Heart right ventricle (tissue), 16 donors: Measurements from ENCODE around the gene ODAD4. TPM values are rescaled to one million over a fixed set of nuclear protein-coding genes. Genes with fewer than 3 reads are reported as not detected.

Experiments used
- ATAC-seq, 8 donors: fragments of 200-7000 bp; cut with Tn5 transposase; one replicate each; pipeline ENCODE4 v1.9.1; 2020; ENCODE audit warnings: mild to moderate bottlenecking in 8 of 8, moderate library complexity in 8 of 8, moderate number of reproducible peaks in 1 of 8
- DNase-seq, 2 donors: peaks; one replicate each; pipeline ENCODE4 v3.0.0-alpha.2; 2020
- H3K27ac ChIP-seq, 10 donors: fragments of 200-600 bp; sonication (generic) in 2 of 10; one replicate each; pipeline versions ENCODE4 v1.5.0 to v1.8.0; 2020 to 2022; ENCODE audit warnings: mild to moderate bottlenecking in 3 of 10
- H3K27me3 ChIP-seq, 7 donors: fragments of 200-600 bp; one replicate each; pipeline ENCODE4 v1.8.0; 2021 to 2022; ENCODE audit warnings: mild to moderate bottlenecking in 2 of 7
- H3K36me3 ChIP-seq, 9 donors: fragments of 200-600 bp; sonication (generic) in 1 of 9; one replicate each; pipeline versions ENCODE4 v1.5.0 to v1.8.0; 2020 to 2022; ENCODE audit warnings: mild to moderate bottlenecking in 2 of 9
- H3K4me1 ChIP-seq, 9 donors: fragments of 200-600 bp; sonication (generic) in 1 of 9; one replicate each; pipeline versions ENCODE4 v1.5.0 to v1.8.0; 2020 to 2022; ENCODE audit warnings: mild to moderate bottlenecking in 4 of 9
- H3K4me3 ChIP-seq, 10 donors: fragments of 200-600 bp; sonication (generic) in 2 of 10; one replicate each; pipeline versions ENCODE4 v1.5.0 to v1.8.0; 2020 to 2022; ENCODE audit warnings: mild to moderate bottlenecking in 7 of 10, moderate library complexity in 2 of 10
- H3K9me3 ChIP-seq, 11 donors: fragments of 200-600 bp in 10 of 11; sonication (generic) in 2 of 11; one replicate each; pipeline versions ENCODE4 v1.5.0 to v1.8.0; 2013 to 2022; ENCODE audit warnings: mild to moderate bottlenecking in 2 of 11, control low read depth in 1 of 11, moderate library complexity in 1 of 11
- CTCF ChIP-seq, 9 donors: fragments of 200-600 bp; sonication (generic) in 2 of 9; IDR thresholded peaks; one replicate each; pipeline versions ENCODE4 v1.5.0 to v1.8.0; 2021 to 2022; ENCODE audit warnings: antibody characterized with exemption in 9 of 9, mild to moderate bottlenecking in 5 of 9, moderate library complexity in 1 of 9
- WGBS, 2 donors: extraction: QIAGEN DNeasy Blood & Tissue Kit; methylation state at CpG; one replicate each; pipeline ENCODE4 v1.1.7; 2013; ENCODE audit warnings: inconsistent platforms in 1 of 2; 5-methylcytosine and 5-hydroxymethylcytosine counted together
- intact Hi-C, 10 donors: fragments of 100-400 bp; cut with DNase I; formaldehyde crosslinking; loops; one replicate each; pipeline versions ENCODE4 v1.11.1 to v1.14.2; 2022
- polyA plus RNA-seq, 2 donors: library from polyadenylated mRNA; stranded (reverse); fragments of 200-250 nt; gene quantifications; one replicate each; pipeline ENCODE4 v1.2.3, GENCODE V29; 2013
- total RNA-seq, 10 donors: library from RNA; stranded (reverse); fragmentation: NEBNext Ultra II Directional in 3 of 10; extraction: Animal tissue kit (Norgen Biotek cat#: 25700) in 3 of 10; gene quantifications; one replicate each; pipeline versions ENCODE4 v1.2.1 to v1.2.4, GENCODE V29; 2021 to 2023
- donor health status: Arrhythmogenic right ventricular cardiomyopathy.
- donor health status: ischemic (EF 13 %, LVEDD 7.1; RV severe dilation, severe dysfunction).
- donor health status: healthy with polysubstance abuse.
- donor health status: DM: no; HTN: yes; CAD: no.
- donor health status: DM: no; HTN: no; CAD: no.
- donor health status: ischemic (EF 25% LVEDD 6.9; RV normal size, moderate dysfunction).
- donor health status: ischemic (EF 25% LVEDD 5.7; RV mildly dilated, moderate dysfunction).
- donor health status: healthy.
- donor health status: DM: yes; HTN: yes; CAD: no.
- donor health status: Ischemic cardiomyopathy.
- donor health status: ischemic (EF 35%, LVEDD 5.7; RV mildly dilated, moderate dysfunction).
- donor health status: nonischemic (EF 11% LVEDD 7.7; RV severe dilation, severe dysfunction).
- donor health status: DM: yes; HTN: yes; CAD: no.
- donor health status: PGD.
- donor health status: ischemic (EF 29% LVEDD 5.4; RV normal size, mild dysfunction).
- donor health status: nonischemic (EF 23%, LVEDD 6.1; RV moderate dilation, normal function).

ODAD4 gene
- total and polyA plus RNA-seq, 12 donors: 0.23 to 1.6 (median 0.69) TPM

GRCh38 chr17:41917192-41917591, 13.2 kb upstream of the ODAD4 start:
- TF ChIP-seq CTCF (IDR thresholded peaks at IDR 0.05): no peak
- intact Hi-C loops: no loop called here

GRCh38 chr17:41917679-41918313, 12.6 kb upstream of the ODAD4 start:
- intact Hi-C loops: no loop called here
- H3K4me1 ChIP-seq: peaks cover 6 to 49% (median 27%) of the 10 kb centered on the region in 9 donors
- DNase-seq (peak; percentile 34 to 78), ATAC-seq (peak; percentile 13 to 60 (median 28))
- H3K27me3 ChIP-seq: no peaks in the 10 kb centered on the region
- peak overlapping the region; percentile 79 to 100 (median 94) for H3K4me3 ChIP-seq
- H3K36me3 ChIP-seq: peaks cover 0 to 13% (median 9%) of the 10 kb centered on the region in 9 donors
- no peak for TF ChIP-seq CTCF (IDR thresholded peaks at IDR 0.05)
- WGBS, 2 donors: 7% methylated on average over 26 of the region's 26 CpGs
- no peaks in the 10 kb centered on the region for H3K9me3 ChIP-seq
- H3K27ac ChIP-seq: peak overlapping the region; percentile 55 to 96 (median 92)

More at GRCh38 chr17:41917192-41917591, 13.2 kb upstream of the ODAD4 start:
- no peak for DNase-seq
- Histone ChIP-seq H3K36me3 (peaks cover 0 to 19% (median 15%) of the 10 kb centered on the region in 9 donors), H3K27me3 (no peaks in the 10 kb centered on the region), H3K4me1 (peaks cover 6 to 49% (median 27%) of the 10 kb centered on the region in 9 donors), H3K27ac (peak overlapping the region in 3 of 10 donors; percentile 88 to 92 (median 92)), H3K9me3 (no peaks in the 10 kb centered on the region), H3K4me3 (peak overlapping the region in 8 of 10 donors; percentile 82 to 100 (median 94))
- ATAC-seq: no peak
- WGBS, 2 donors: 46 to 53% methylated on average over 4 of the region's 4 CpGs

- H3K27me3 ChIP-seq: no peaks in the 10 kb centered on the region
- ATAC-seq (peak; percentile 97 to 99 (median 98)), DNase-seq (peak; percentile 96 to 97)
- H3K4me3 ChIP-seq: peak within 1 kb of the TSS; percentile 79 to 100 (median 94)
- H3K4me1 ChIP-seq: peaks cover 6 to 48% (median 27%) of the 10 kb centered on the region in 9 donors
- WGBS, 2 donors: 0 to 1% methylated on average over 70 to 80 of the region's 80 CpGs
- no peaks in the 10 kb centered on the region for H3K9me3 ChIP-seq
- intact Hi-C loops: no loop called here
- peaks cover 0 to 6% (median 1%) of the 10 kb centered on the region in 9 donors for H3K36me3 ChIP-seq
- peak within 1 kb of the TSS; percentile 55 to 96 (median 92) for H3K27ac ChIP-seq
- no peak for TF ChIP-seq CTCF (IDR thresholded peaks at IDR 0.05)
Observed at GRCh38 chr17:41918314-41919164, 11.9 kb upstream of the ODAD4 start, which contains the start of gene ACLY. Gene ACLY, minus strand, starts transcription at chr17:41918951. Its CDS starts 5,078 bp downstream, at chr17:41913873.

- no peaks in the 10 kb centered on the region for H3K27me3 ChIP-seq
- WGBS, 2 donors: 6 to 7% methylated on average over 33 of the region's 33 CpGs
- peak overlapping the region; percentile 79 to 100 (median 94) for H3K4me3 ChIP-seq
- H3K4me1 ChIP-seq: peaks cover 6 to 46% (median 27%) of the 10 kb centered on the region in 9 donors
- DNase-seq (no peak), ATAC-seq (peak; percentile 22 to 56 (median 42))
- intact Hi-C loops: no loop called here
- H3K27ac ChIP-seq: peak overlapping the region in 9 of 10 donors; percentile 62 to 96 (median 92)
- no peaks in the 10 kb centered on the region for H3K36me3 ChIP-seq
- no peaks in the 10 kb centered on the region for H3K9me3 ChIP-seq
- TF ChIP-seq CTCF (IDR thresholded peaks at IDR 0.05): no peak
Observed at GRCh38 chr17:41919165-41919817, 11.1 kb upstream of the ODAD4 start.
